HG03025 (cell line): ENCODE data around the gene LYRM7.
"Not testable (repeated sequence)": the region's sequence is repeated elsewhere in the genome, so short reads cannot be mapped to it uniquely, and the experiment has no call there.

Source experiments
- ATAC-seq: cut with Tn5 transposase; IDR thresholded peaks from one replicate; pipeline ENCODE4 v1.9.1; 2021; ENCODE audit warnings: mild to moderate bottlenecking, moderate library complexity; ENCODE audit not compliant: unreplicated experiment, low FRiP score

Gene LYRM7

GRCh38 chr5:131171276-131171810 is 599 bp downstream of the LYRM7 start:
- ATAC-seq: no peak

- no peak for ATAC-seq
Observed at GRCh38 chr5:131180407-131180806, 9.7 kb downstream of the LYRM7 start.

- no peak for ATAC-seq
Observed at GRCh38 chr5:131182839-131183238, 12.1 kb downstream of the LYRM7 start.

GRCh38 chr5:131185523-131186104 is 14.9 kb downstream of the LYRM7 start:
- ATAC-seq: no peak

GRCh38 chr5:131186561-131187256 is 16.0 kb downstream of the LYRM7 start:
- no peak for ATAC-seq

- ATAC-seq: no peak
Observed at GRCh38 chr5:131193106-131193505, 22.4 kb downstream of the LYRM7 start.

- ATAC-seq: not testable (repeated sequence)
Observed at GRCh38 chr5:131193897-131194296, 23.2 kb downstream of the LYRM7 start.

GRCh38 chr5:131194725-131195124 is 24.0 kb downstream of the LYRM7 start:
- no peak for ATAC-seq

GRCh38 chr5:131195696-131196095 is 25.0 kb downstream of the LYRM7 start:
- no peak for ATAC-seq

GRCh38 chr5:131196331-131196730 is 25.6 kb downstream of the LYRM7 start:
- no peak for ATAC-seq

GRCh38 chr5:131198625-131199024 is 27.9 kb downstream of the LYRM7 start:
- no peak for ATAC-seq

GRCh38 chr5:131200560-131200959 is 29.8 kb downstream of the LYRM7 start:
- ATAC-seq: no peak

GRCh38 chr5:131204964-131205363 is 34.2 kb downstream of the LYRM7 start:
- ATAC-seq: no peak

GRCh38 chr5:131206061-131206460 is 35.3 kb downstream of the LYRM7 start:
- no peak for ATAC-seq

- ATAC-seq: no peak
Observed at GRCh38 chr5:131206772-131207171, 36.0 kb downstream of the LYRM7 start.

- no peak for ATAC-seq
Observed at GRCh38 chr5:131209175-131209505, 38.4 kb downstream of the LYRM7 start.

GRCh38 chr5:131209506-131210150 is 38.9 kb downstream of the LYRM7 start:
- peak; percentile 92 for ATAC-seq

- no peak for ATAC-seq
Observed at GRCh38 chr5:131210151-131210510, 39.4 kb downstream of the LYRM7 start.

- no peak for ATAC-seq
Observed at GRCh38 chr5:131211669-131212068, 40.9 kb downstream of the LYRM7 start.

- ATAC-seq: no peak
Observed at GRCh38 chr5:131212471-131213021, 41.8 kb downstream of the LYRM7 start.

- ATAC-seq: no peak
Observed at GRCh38 chr5:131214609-131215227, 44.0 kb downstream of the LYRM7 start.
